H1 (cell line): Measurements from ENCODE around the gene TMEM129. TPM values are rescaled to one million over a fixed set of nuclear protein-coding genes. Genes with fewer than 3 reads are reported as not detected.
A peak's percentile ranks its signal among the peaks of the same experiment; 100 is the strongest.

ENCODE experiments used
- CTCF ChIA-PET: fragments of 300-600 bp; sonication (Branson Sonifier 250); formaldehyde crosslinking; loops from one replicate; lab custom pipeline; 2021; ENCODE audit not compliant: partially characterized antibody; lab: Charles Lee
- POLR2A ChIA-PET: fragments of 300-600 bp; sonication (Branson Sonifier 250); formaldehyde crosslinking; loops from one replicate; lab custom pipeline; 2021; ENCODE audit warnings: inconsistent platforms; ENCODE audit not compliant: partially characterized antibody; lab: Charles Lee
- DNase-seq, 2 experiments: peaks; one replicate each; pipeline versions ENCODE4 v3.0.0 to v3.0.0-alpha.2; 2010 to 2022; ENCODE audit warnings: low spot score in 2 of 2, low read depth in 1 of 2, mixed read lengths in 1 of 2
- FAIRE-seq: peaks from 2 replicates; lab custom pipeline; 2011; peaks lifted over from hg19 to GRCh38; lab: Jason Lieb, UNC
- H2AFZ ChIP-seq: 2 replicates; pipeline ENCODE4 v1.8.1; 2012; ENCODE audit warnings: low read length, inconsistent platforms
- H2AK5ac ChIP-seq: 2 replicates; pipeline ENCODE4 v1.6.1; 2013; ENCODE audit warnings: low read depth, low read length
- H2BK120ac ChIP-seq: replicated peaks from 2 replicates; pipeline ENCODE3; 2013; ENCODE audit warnings: low read depth, low read length, inconsistent platforms
- H2BK12ac ChIP-seq: 2 replicates; pipeline ENCODE4 v1.6.1; 2013; ENCODE audit warnings: low read depth, low read length
- H2BK15ac ChIP-seq: 2 replicates; pipeline ENCODE4 v1.6.1; 2013; ENCODE audit warnings: low read length
- H2BK20ac ChIP-seq: 2 replicates; pipeline ENCODE4 v1.6.1; 2013; ENCODE audit warnings: low read length
- H2BK5ac ChIP-seq: 2 replicates; pipeline ENCODE4 v1.6.1; 2013; ENCODE audit warnings: low read depth, low read length
- H3K14ac ChIP-seq: 2 replicates; pipeline ENCODE4 v1.6.1; 2013; ENCODE audit warnings: inconsistent platforms; ENCODE audit not compliant: insufficient read length
- H3K18ac ChIP-seq: 2 replicates; pipeline ENCODE4 v1.6.1; 2013; ENCODE audit warnings: low read length; ENCODE audit errors: extremely low read depth
- H3K23ac ChIP-seq: 2 replicates; pipeline ENCODE4 v1.6.1; 2013; ENCODE audit warnings: inconsistent platforms; ENCODE audit not compliant: insufficient read length
- H3K23me2 ChIP-seq: 2 replicates; pipeline ENCODE4 v1.6.1; 2013; ENCODE audit warnings: low read depth, low read length
- H3K27ac ChIP-seq: 2 replicates; pipeline ENCODE4 v1.6.1; 2011; ENCODE audit warnings: low read depth, low read length, inconsistent platforms
- H3K27me3 ChIP-seq, 4 experiments: replicated peaks in 1 of 4; 1 replicate in 1 of 4; 2 replicates in 3 of 4; pipeline versions ENCODE4 v1.6.1 to v1.8.1; 2011 to 2013; ENCODE audit warnings: low read length in 3 of 4, mild to moderate bottlenecking in 3 of 4, inconsistent platforms in 2 of 4, mixed read lengths in 2 of 4, moderate library complexity in 1 of 4; ENCODE audit not compliant: control insufficient read depth in 3 of 4, insufficient read depth in 3 of 4; ENCODE audit errors: extremely low read depth in 1 of 4
- H3K36me3 ChIP-seq, 4 experiments: 2 replicates each; pipeline versions ENCODE4 v1.6.1 to v1.8.1; 2011 to 2013; ENCODE audit warnings: mild to moderate bottlenecking in 4 of 4, low read length in 3 of 4, moderate library complexity in 2 of 4, control low read depth in 1 of 4, inconsistent platforms in 1 of 4; ENCODE audit not compliant: insufficient read depth in 4 of 4, control insufficient read depth in 2 of 4
- H3K4ac ChIP-seq: replicated peaks from 2 replicates; pipeline ENCODE3; 2013; ENCODE audit warnings: low read length, low read depth, mixed read lengths, inconsistent platforms; ENCODE audit not compliant: insufficient read length
- H3K4me1 ChIP-seq, 4 experiments: replicated peaks in 1 of 4; 1 replicate in 1 of 4; 2 replicates in 3 of 4; pipeline versions ENCODE4 v1.6.1 to v1.8.1; 2011 to 2013; ENCODE audit warnings: low read length in 3 of 4, inconsistent platforms in 2 of 4, mixed read lengths in 1 of 4; ENCODE audit not compliant: insufficient read depth in 4 of 4, control insufficient read depth in 3 of 4
- H3K4me2 ChIP-seq, 2 experiments: 2 replicates each; pipeline versions ENCODE4 v1.6.1 to v1.8.1; 2011 to 2013; ENCODE audit warnings: low read depth in 2 of 2, low read length in 2 of 2, control low read depth in 1 of 2, inconsistent platforms in 1 of 2, mild to moderate bottlenecking in 1 of 2; ENCODE audit not compliant: insufficient read depth in 1 of 2
- H3K4me3 ChIP-seq, 4 experiments: fragments of 200-600, 300-600 bp in 1 of 4; sonication (generic), shearing (Covaris generic), sonication (Bioruptor Twin) in 1 of 4; 2 replicates each; pipeline versions ENCODE4 v1.5.1 to v1.8.1; 2011 to 2016; ENCODE audit warnings: low read length in 4 of 4, low read depth in 3 of 4, control low read depth in 2 of 4, inconsistent platforms in 2 of 4, mild to moderate bottlenecking in 2 of 4, mixed read lengths in 1 of 4, moderate library complexity in 1 of 4; ENCODE audit not compliant: insufficient read depth in 2 of 4; ENCODE audit errors: extremely low read depth in 1 of 4
- H3K56ac ChIP-seq: replicated peaks from 2 replicates; pipeline ENCODE3; 2013; ENCODE audit warnings: low read depth, mild to moderate bottlenecking, mixed read lengths, low read length, inconsistent platforms; ENCODE audit not compliant: insufficient read length
- H3K79me1 ChIP-seq: 2 replicates; pipeline ENCODE4 v1.6.1; 2013; ENCODE audit warnings: low read depth, low read length, control low read depth
- H3K79me2 ChIP-seq, 2 experiments: 2 replicates each; pipeline versions ENCODE4 v1.6.1 to v1.8.1; 2012 to 2013; ENCODE audit warnings: low read length in 2 of 2, mild to moderate bottlenecking in 2 of 2, inconsistent platforms in 1 of 2; ENCODE audit not compliant: insufficient read depth in 2 of 2, control insufficient read depth in 1 of 2
- H3K9ac ChIP-seq, 4 experiments: replicated peaks in 1 of 4; 1 replicate in 1 of 4; 2 replicates in 3 of 4; pipeline versions ENCODE4 v1.6.1 to v1.8.1; 2011 to 2013; ENCODE audit warnings: low read depth in 3 of 4, low read length in 3 of 4, control low read depth in 2 of 4, mild to moderate bottlenecking in 2 of 4, moderate library complexity in 2 of 4, inconsistent platforms in 1 of 4; ENCODE audit errors: extremely low read depth in 1 of 4
- H3K9me3 ChIP-seq, 2 experiments: 2 replicates each; pipeline versions ENCODE4 v1.6.1 to v1.8.1; 2012 to 2013; ENCODE audit warnings: mild to moderate bottlenecking in 2 of 2, moderate library complexity in 2 of 2, control low read depth in 1 of 2, inconsistent platforms in 1 of 2, low read depth in 1 of 2, low read length in 1 of 2, mixed read lengths in 1 of 2; ENCODE audit not compliant: insufficient read depth in 2 of 2
- H4K20me1 ChIP-seq, 2 experiments: replicated peaks in 1 of 2; 2 replicates each; pipeline versions ENCODE3 to v1.8.1; 2011 to 2013; ENCODE audit warnings: inconsistent platforms in 2 of 2, low read length in 2 of 2, mild to moderate bottlenecking in 1 of 2; ENCODE audit not compliant: insufficient read depth in 2 of 2, control insufficient read depth in 1 of 2
- H4K5ac ChIP-seq: 2 replicates; pipeline ENCODE4 v1.6.1; 2013; ENCODE audit warnings: low read length, low read depth, mixed read lengths, inconsistent platforms; ENCODE audit not compliant: insufficient read length
- H4K8ac ChIP-seq: 2 replicates; pipeline ENCODE4 v1.8.0; 2013; ENCODE audit warnings: mild to moderate bottlenecking, moderate library complexity, low read length, inconsistent platforms; ENCODE audit not compliant: insufficient read depth; ENCODE audit errors: extremely low read depth
- H4K91ac ChIP-seq: replicated peaks from 2 replicates; pipeline ENCODE3; 2013; ENCODE audit warnings: low read length, mixed read lengths, inconsistent platforms; ENCODE audit not compliant: insufficient read length
- CHD2 ChIP-seq: IDR thresholded peaks from 2 replicates; pipeline ENCODE4 v1.6.1; 2012; ENCODE audit warnings: low read length, improper control_type of control experiment
- EZH2 ChIP-seq: fragments of 200-600 bp; sonication (generic); IDR thresholded peaks from 2 replicates; pipeline ENCODE4 v1.7.1; 2012; ENCODE audit warnings: low read depth, mild to moderate bottlenecking, moderate library complexity, low read length, inconsistent platforms; ENCODE audit not compliant: severe bottlenecking
- MAFK ChIP-seq: IDR thresholded peaks from 2 replicates; pipeline ENCODE4 v1.6.1; 2012; ENCODE audit warnings: low read depth, mild to moderate bottlenecking, improper control_type of control experiment, low read length
- POLR2AphosphoS5 ChIP-seq: IDR thresholded peaks from 2 replicates; pipeline ENCODE4 v1.6.1; 2011; ENCODE audit warnings: low read depth, low read length
- POU5F1 ChIP-seq: IDR thresholded peaks from 2 replicates; pipeline ENCODE4 v1.6.1; 2011; ENCODE audit warnings: low read depth, mild to moderate bottlenecking, low read length, moderate library complexity
- RNF2 ChIP-seq: fragments of 200-900, 300-1000 bp; sonication (generic); IDR thresholded peaks from 2 replicates; pipeline ENCODE4 v1.7.1; 2016; ENCODE audit warnings: borderline replicate concordance, low read depth, mild to moderate bottlenecking, antibody characterized with exemption, low read length; ENCODE audit not compliant: poor library complexity, severe bottlenecking; ENCODE audit errors: missing control alignments
- WGBS, 2 experiments: shearing (Covaris generic) in 1 of 2; methylation state at CpG; one replicate each; pipeline versions ENCODE4 v1.1.6 to v1.1.7; 2013 to 2015; ENCODE audit warnings: low lambda C conversion rate in 2 of 2, mixed read lengths in 2 of 2, inconsistent platforms in 1 of 2, low coverage in 1 of 2, missing lambda C conversion rate in 1 of 2; ENCODE audit not compliant: insufficient replicate concordance in 2 of 2, insufficient coverage in 1 of 2, insufficient read length in 1 of 2; ENCODE audit errors: extremely low coverage in 1 of 2, missing lambda C conversion rate in 1 of 2; 5-methylcytosine and 5-hydroxymethylcytosine counted together
- polyA plus RNA-seq, 7 experiments: library from polyadenylated mRNA; depleted of rRNA in 3 of 7; stranded (reverse) in 5 of 7; unstranded in 2 of 7; fragments of >200 nt in 5 of 7; fragments of 200-250 nt in 2 of 7; gene quantifications; 1 replicate in 5 of 7; 2 replicates in 1 of 7; 4 replicates in 1 of 7; pipeline versions ENCODE4 v1.2.1 to v1.2.3, GENCODE V29; 2011 to 2013; ENCODE audit warnings: missing spikeins in 2 of 7, mixed read lengths in 2 of 7
- total RNA-seq: library from RNA; stranded (reverse); fragmentation: NEBNext Ultra II Directional; extraction: Animal tissue kit (Norgen Biotek cat#: 25700); gene quantifications from 2 replicates; pipeline ENCODE4 v1.2.1, GENCODE V29; 2021
- TF ChIP-seq, protein P1 (sequence below), 3 experiments: IDR thresholded peaks; 1 replicate in 2 of 3; 2 replicates in 1 of 3; pipeline versions ENCODE4 v1.5.1 to v1.6.1; 2011; ENCODE audit warnings: low read length in 3 of 3, mild to moderate bottlenecking in 3 of 3, inconsistent platforms in 2 of 3, low read depth in 1 of 3, moderate library complexity in 1 of 3; ENCODE audit not compliant: insufficient read depth in 1 of 3; ENCODE audit errors: control extremely low read depth in 1 of 3
- TF ChIP-seq, protein P2 (sequence below): IDR thresholded peaks from 2 replicates; pipeline ENCODE4 v1.6.1; 2012; ENCODE audit warnings: inconsistent platforms

Gene TMEM129
- total and polyA plus RNA-seq, 2 of the 8 experiments (the other 6 are each of a cell fraction or from before 2014, with no cell fraction given), result 31.5 to 58.7 TPM

DNA sequence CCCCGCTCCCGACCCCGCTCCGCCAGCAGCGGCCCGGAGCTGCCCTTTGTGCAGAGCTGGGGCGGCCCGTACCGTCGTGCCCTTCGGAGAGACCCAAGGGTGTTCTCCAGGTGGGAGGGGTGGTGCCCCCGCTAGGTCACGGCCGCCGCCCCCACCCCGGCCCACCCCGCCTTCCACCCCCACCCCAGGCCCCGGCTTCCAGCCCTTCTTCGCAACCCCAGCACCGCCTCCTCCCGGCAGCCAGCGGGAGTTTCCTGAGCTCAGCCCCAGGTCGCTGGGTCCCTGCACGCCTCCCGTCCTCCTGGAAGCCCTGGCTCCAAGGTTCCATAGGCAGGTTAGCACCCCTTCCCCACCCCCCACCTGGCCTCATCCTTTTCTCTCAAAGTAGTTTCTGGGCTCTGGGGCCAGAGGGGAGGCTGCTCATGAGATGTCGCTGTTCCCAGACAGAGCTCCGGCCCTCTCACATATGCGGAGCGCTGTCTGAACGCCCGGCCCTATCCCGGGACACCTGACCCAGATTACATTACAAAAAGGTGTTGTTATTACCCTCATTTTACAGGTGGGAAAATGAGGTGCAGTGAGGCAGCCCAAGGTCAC lies 46.7 kb upstream of the TMEM129 start:
- FAIRE-seq (no peak), DNase-seq (peak; percentile 43 to 84)
- no peak overlapping the region for H3K4ac ChIP-seq
- ChIA-PET POLR2A (interaction anchor here (1.0 to 4.9 kb wide), 5 partner anchors 10 to 42 kb away, joined by 3 to 24 read pairs (median 12); partner anchors contain the start of gene FGFR3), CTCF (interaction anchor here (1.0 to 71.2 kb wide), 4 partner anchors 3 to 110 kb away, joined by 3 to 2507 read pairs (median 1256); partner anchors contain the start of gene FGFR3)
- H3K9ac ChIP-seq, result no peak overlapping the region
- H3K14ac ChIP-seq, result no peak overlapping the region
- no peak overlapping the region for H3K23ac ChIP-seq
- no peak overlapping the region for H2AFZ ChIP-seq
- 0 out of 2 replicates have a peak overlapping the region, but pooled peaks have one; percentile 26 for H2BK5ac ChIP-seq
- no peaks in the 10 kb centered on the region for H3K79me2 ChIP-seq
- H3K4me1 ChIP-seq, result peaks cover 5 to 44% (median 31%) of the 10 kb centered on the region in 4 experiments
- H2BK12ac ChIP-seq, result no peak overlapping the region; the same call in 1 of the 2 replicates
- no peaks in the 10 kb centered on the region for H4K20me1 ChIP-seq
- H4K8ac ChIP-seq, result peak overlapping the region; percentile 83
- no peak overlapping the region for H3K56ac ChIP-seq
- H4K91ac ChIP-seq, result no peak overlapping the region
- H2AK5ac ChIP-seq, result no peak overlapping the region
- no peak overlapping the region for H2BK20ac ChIP-seq
- no peaks in the 10 kb centered on the region for H3K36me3 ChIP-seq
- H2BK15ac ChIP-seq, result no peak overlapping the region
- peaks cover 4% of the 10 kb centered on the region; the same call in 1 of the 2 replicates for H3K23me2 ChIP-seq
- 29% methylated on average over 7 of the region's 32 CpGs; no CpG with 5 or more reads in 1 of the 2 experiments for WGBS, 2 experiments
- H4K5ac ChIP-seq, result no peak overlapping the region
- H3K27me3 ChIP-seq, result peaks cover 0 to 5% (median 0%) of the 10 kb centered on the region in 4 experiments; a peak in 2 of 7 replicates
- no peaks in the 10 kb centered on the region for H3K79me1 ChIP-seq
- H3K18ac ChIP-seq, result peak overlapping the region; percentile 87
- H3K9me3 ChIP-seq, result no peaks in the 10 kb centered on the region
- H3K4me2 ChIP-seq, result peak overlapping the region; percentile 30 to 70
- H3K4me3 ChIP-seq, result peak overlapping the region; percentile 10 to 49 (median 26); a peak in 7 of 8 replicates
- no peak overlapping the region for H3K27ac ChIP-seq
- no peak overlapping the region for H2BK120ac ChIP-seq
- no peak for TF ChIP-seq EZH2
- TF ChIP-seq, protein P1, sequence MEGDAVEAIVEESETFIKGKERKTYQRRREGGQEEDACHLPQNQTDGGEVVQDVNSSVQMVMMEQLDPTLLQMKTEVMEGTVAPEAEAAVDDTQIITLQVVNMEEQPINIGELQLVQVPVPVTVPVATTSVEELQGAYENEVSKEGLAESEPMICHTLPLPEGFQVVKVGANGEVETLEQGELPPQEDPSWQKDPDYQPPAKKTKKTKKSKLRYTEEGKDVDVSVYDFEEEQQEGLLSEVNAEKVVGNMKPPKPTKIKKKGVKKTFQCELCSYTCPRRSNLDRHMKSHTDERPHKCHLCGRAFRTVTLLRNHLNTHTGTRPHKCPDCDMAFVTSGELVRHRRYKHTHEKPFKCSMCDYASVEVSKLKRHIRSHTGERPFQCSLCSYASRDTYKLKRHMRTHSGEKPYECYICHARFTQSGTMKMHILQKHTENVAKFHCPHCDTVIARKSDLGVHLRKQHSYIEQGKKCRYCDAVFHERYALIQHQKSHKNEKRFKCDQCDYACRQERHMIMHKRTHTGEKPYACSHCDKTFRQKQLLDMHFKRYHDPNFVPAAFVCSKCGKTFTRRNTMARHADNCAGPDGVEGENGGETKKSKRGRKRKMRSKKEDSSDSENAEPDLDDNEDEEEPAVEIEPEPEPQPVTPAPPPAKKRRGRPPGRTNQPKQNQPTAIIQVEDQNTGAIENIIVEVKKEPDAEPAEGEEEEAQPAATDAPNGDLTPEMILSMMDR (IDR thresholded peaks at IDR 0.05; ENCODE audit: control extremely low read depth in 1 of 3, insufficient read depth in 1 of 3, low read depth in 1 of 3, low read length in 3 of 3), result peak in 2 of 3 experiments; percentile 45 to 51; a peak in 3 of 4 replicates
- no peak for TF ChIP-seq POLR2AphosphoS5
- TF ChIP-seq MAFK, result no peak
- TF ChIP-seq POU5F1, result no peak
- TF ChIP-seq, protein P2, sequence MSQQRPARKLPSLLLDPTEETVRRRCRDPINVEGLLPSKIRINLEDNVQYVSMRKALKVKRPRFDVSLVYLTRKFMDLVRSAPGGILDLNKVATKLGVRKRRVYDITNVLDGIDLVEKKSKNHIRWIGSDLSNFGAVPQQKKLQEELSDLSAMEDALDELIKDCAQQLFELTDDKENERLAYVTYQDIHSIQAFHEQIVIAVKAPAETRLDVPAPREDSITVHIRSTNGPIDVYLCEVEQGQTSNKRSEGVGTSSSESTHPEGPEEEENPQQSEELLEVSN, result no peak
- TF ChIP-seq RNF2, result no peak
- TF ChIP-seq CHD2, result no peak
